HS-27A (cell line): ENCODE results near the gene LCN1.

ENCODE experiments used
- DNase-seq: peaks from one replicate; pipeline ENCODE4 v3.0.0-alpha.2; 2012; ENCODE audit warnings: low read depth, missing footprints

The LCN1 gene

DNA sequence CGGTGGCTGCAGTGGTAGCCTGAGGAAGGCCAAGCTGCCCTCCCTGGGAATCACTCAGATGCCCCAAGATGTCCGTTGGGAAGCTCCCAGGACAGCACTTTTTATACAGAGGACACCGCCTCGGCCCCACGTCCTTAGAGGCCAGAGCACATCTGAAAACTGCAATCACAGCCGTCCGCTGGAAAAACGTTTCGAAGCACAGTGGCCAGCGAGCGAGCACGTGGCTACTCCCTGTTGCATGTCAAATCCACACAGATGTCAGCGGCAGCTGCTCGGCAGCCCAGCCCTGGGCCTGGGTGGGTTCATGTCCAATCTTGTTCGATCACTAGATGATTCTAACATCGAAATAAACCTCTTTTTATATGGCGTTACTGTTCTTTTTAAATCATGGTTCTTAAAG, 32.7 kb upstream of the LCN1 start:
- no peak for DNase-seq

DNA sequence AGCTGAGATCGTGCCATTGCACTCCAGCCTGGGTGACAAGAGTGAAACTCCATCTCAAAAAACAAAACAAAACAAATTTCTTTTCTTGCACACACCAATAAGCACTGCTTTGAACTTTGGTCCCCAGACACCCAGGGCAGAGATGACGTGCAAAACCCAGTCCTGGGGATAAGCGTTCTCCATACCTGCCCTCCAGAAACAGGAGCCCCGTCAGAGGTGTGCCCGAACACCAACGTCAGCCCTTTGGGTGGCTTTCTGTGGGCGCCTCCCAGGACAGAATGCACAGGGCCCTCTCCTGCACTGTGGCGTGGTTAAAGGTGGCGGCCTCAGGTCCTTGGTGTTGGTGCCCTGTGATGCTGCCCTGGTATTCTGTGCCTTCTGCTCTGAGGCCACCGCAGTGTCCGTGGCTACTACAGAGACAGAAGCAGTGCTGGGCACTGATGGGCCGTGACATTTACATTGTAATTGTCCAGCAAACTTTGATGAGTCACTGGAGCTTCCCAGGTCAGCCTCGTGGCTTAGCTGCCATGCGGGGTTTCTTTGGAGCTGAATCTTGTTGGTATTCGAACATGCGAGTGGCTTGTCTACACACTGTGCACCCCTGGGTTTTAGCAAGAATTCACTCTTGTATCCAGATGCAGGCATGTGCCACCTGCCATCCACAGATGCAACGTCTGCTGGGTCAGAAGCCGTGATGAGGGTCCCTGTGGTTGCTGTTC, 31.9 kb upstream of the LCN1 start:
- DNase-seq, result no peak

DNA sequence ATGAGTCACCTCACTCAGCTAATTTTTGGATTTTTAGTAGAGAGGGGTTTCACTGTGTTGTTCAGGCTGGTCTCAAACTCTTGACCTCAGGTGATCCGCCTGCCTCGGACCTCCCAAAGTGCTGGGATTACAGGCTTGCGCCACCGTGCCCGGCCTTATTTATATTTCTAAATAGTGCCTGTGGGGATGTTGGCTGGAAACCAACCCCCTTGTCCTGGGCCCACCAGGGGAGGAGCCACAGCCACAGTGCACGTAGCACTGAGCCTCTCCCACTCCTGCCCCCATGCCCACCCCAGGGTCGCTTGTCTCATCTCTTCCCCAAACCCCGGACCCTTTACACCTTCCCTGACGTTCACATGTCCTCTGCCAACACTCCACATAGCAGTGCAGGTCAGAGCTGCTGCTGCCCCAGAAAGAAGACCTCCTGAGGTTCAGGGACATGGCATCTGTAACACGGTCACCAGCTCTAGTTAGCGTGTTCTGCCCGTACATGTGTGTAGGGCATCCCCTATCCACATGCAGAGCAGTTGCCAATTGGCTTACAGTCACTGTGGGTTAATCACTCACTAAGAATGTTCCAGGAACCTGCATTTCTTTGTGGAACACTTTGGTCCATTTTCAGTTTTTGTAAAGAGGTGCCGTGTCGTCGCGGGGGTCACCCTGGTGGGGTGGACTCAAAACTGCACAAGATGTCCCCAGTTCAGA, 30.9 kb upstream of the LCN1 start:
- DNase-seq, result no peak

DNA sequence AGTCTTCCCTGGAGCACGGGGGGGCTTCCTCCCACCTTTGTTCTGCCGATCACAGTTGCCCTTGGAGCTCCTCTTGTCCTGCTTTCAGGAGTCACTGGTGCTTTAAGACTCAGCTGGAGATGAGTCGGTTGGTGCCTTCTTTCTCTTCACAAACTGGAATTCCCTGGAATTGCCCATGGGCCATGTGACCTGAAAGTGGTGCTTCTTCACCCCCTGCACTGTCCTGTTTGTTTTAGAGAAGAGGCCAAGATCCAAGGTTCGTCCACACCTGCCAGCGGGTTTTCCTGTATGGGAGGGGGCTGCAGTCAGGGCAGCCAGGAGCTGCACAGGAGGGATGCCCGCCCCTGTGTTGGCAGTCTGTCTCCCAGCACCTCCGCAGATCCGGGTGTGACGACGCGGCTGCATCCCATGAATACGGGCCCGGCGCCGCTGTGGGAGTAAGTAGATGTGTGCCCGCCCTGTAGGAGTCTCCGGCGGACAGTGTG, 30.2 kb upstream of the LCN1 start:
- no peak for DNase-seq

DNA sequence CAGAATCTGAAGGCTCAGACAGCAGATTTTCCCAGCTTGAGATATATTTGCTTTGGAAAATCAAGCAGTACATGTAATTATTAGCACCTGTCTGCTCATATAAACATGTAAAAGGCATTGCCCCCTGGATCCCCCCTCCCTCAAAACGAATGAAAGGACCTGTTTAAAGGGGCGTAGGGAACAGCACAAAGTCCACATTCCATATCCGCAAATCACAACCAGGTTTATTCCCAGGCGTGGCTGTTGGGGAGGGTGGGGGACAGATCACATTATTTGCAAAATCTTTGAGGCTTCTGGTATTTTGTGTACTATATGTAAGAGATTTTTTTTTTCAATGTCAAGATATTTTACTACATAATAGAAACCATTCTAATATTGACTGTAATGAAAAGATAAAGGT, 29.5 kb upstream of the LCN1 start:
- no peak for DNase-seq

DNA sequence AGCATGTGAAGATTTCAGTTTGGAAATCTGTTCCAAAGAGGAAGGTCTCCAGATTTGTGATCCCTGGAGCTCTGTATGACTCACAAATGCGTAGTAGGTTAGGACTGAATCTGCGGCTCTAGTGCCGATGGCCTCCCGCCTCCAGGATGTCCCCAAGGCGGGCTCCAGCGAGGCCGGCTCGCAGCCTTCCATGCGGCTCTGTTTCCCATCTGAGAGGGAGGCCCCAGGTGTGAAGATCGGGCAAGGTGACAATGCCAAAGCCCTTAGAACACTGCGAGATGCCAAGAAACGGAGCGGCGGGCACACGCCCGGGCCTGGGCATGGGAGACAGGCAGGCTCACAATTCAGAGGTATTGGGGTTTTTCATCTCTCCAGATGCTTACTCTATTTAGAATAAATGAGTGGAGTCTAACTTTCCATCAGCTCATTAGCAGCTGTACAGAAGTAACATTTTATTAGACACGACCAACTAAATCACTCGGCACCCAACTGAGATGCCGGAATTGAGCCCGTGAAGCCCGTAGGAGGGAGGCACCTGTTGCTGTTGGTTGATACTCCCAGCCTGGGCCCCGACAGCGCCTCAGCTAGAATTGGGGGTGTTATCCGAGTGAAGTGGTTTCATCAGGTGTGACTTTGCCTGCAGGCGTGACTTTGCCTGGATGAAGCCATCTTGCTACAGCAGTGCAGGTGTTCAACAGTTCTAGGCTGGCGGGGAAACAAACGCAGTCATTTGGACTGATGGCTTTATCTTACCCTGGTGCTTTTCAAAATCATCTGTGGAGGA, 28.2 kb upstream of the LCN1 start:
- no peak for DNase-seq

DNA sequence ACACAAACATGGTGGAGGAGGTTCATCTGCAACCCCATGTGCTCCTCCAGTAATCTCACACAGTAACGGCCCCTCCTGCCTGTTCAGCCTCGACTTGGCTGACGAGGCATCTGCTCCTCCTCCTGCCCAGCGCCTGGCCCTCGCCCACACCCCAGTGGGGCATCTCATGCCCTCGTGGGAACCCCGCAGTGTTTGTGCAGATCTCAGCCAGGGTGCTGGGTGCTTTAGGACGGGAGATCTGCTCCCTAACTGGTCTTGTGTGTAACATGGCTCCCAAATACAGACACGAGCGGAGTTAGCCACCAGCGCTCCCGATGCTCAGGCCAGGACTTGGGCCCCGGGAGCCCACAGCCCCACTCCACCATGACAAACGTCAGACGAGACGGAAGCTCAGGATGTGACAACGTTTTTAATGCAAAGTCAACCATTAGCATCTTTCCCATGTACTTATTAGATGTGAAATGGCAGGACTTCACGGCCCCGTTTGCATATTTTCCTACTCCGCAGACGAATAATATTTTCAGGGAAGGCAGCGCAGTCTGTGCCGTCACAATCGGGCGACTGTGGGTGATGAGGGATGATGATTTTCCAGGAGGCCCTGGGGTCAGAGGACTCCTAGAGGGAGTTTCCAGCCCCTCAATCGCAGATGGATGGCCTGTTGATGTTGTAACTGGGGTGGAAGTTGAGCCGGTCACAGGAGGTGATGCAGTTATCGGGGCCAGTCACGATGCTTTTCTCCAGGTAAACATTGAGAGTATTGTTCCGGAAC, 26.3 kb upstream of the LCN1 start:
- DNase-seq, result no peak

DNA sequence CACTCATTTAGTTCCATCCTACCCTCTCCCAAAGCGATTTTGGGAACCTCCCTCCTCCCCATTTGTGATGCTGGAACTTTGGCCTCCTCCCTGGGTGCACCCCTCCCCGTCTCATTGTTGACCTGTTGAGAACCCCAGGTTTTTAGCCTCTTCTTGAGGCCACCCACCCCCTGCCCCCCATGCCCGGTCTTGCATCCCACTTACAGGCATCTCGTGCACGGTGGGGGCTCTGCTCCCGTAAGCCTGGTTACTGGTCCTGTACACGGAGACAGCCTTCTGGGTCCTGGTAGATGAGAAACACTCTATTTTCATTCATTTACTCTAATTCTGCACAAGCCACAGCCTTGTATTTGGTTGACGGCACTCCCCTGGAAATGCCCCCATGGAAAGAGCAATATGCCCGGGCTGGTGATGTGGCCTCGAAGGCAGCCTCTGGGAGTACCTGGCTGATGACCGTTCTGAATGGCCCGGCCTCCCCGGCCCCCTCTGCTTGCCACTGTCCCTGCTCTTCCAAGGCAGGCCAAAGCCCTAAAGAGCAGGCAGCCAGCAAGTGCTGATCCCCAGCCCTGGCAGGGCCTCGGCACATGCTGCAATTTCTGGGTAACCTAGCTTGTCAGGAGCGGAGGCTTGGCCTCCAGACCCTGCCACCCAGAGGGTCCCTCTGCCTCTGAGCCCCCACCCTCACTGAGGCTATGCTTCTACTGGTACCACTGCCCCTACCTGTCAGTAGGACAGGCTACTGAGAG, 22.7 kb upstream of the LCN1 start:
- no peak for DNase-seq

DNA sequence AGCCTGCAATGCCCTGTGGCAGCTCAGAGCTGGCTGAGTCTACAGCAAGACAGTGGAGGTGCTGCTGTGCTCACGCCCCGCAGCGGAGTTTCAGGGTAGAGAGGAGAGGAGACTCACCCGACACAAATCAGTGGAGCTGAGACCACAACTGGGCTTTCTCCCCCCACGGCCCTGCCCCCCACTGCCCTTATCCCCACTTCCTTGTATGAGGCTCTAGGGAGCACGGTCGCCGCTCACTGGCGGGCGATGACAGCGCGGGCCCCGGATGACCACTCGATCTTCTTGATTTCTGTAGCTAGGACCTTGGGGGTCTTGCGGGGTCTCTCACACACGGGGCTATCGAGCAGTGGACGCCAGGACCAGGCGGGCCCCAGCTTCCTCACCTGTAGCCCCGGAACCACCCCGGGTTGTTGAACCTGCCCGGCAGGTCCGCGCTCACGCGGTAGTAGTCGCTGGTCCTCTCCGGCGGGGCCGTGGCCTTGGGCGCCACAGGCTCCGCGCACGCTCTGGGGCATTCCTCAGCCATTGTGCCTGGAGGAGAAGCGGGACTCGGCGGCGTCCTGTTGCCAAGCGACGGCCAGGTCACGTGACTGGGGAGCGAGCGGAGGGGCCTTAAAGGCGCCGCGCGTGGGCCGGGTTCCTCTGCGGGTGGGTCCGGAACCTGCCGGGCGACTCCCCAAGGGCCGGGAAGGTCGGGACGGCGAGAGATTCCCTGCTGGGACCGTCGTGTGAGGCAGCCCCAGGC, 21.7 kb upstream of the LCN1 start:
- no peak for DNase-seq

DNA sequence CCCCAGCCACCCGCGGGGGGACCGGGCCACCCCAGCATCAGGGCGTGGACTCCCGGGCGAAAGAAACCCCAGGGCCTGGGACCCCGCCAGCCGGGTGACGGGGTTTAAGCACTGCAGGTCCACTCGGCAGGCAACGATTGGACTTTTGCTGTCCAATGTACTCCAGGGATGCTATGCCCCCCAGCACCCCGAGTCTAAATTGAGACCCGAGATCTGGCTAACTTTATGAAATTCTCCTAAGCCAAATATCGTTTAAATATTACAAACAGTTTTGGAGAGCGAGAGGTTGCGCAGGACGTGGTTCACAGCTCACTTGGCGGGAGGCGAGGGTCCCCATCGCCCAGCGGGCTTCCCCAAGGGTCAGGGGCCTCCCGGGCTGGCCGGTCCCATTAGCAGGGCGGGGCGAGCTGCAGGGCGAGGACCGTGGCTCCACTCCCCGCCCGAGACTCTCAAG, 21.1 kb upstream of the LCN1 start:
- no peak for DNase-seq

DNA sequence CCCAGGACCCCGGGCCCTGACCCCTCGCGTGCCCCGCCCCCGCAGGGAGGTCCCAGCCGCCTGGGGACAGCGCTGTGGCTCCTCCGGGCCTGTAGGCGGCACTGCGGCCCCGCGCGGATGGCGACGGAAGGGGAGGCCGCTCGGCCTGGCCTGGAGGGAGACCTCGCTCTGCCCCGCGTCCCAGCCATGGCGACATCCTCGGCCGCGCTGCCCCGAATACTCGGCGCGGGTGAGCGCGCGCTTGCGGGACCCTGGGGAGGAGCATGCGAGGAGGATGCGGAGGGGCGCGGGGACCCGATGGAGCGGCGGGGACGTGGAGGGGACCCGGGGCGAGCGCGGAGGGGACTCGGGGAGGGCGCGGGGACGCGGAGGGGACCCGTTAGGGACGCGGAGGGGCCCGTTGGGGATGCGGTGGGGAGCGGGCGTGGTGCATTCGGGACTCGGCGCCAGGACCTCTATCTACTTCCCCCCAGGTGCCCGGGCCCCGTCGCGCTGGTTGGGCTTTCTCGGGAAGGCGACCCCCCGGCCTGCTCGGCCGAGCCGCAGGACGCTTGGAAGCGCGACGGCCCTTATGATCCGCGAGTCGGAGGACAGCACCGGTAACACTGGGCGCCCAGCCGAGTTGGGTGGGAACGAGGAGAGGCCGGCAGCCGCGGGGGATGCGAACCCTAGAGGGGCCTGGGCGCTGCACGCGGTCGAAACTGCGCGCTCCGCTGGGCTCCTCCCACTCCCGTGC, 20.5 kb upstream of the LCN1 start, which contains the start of gene MRPS2:
MRPS2 (plus strand) TSS at position 158 of the 736 bp plus-strand sequence; CDS start at position 187, 29 bp downstream.
- DNase-seq, result no peak

DNA sequence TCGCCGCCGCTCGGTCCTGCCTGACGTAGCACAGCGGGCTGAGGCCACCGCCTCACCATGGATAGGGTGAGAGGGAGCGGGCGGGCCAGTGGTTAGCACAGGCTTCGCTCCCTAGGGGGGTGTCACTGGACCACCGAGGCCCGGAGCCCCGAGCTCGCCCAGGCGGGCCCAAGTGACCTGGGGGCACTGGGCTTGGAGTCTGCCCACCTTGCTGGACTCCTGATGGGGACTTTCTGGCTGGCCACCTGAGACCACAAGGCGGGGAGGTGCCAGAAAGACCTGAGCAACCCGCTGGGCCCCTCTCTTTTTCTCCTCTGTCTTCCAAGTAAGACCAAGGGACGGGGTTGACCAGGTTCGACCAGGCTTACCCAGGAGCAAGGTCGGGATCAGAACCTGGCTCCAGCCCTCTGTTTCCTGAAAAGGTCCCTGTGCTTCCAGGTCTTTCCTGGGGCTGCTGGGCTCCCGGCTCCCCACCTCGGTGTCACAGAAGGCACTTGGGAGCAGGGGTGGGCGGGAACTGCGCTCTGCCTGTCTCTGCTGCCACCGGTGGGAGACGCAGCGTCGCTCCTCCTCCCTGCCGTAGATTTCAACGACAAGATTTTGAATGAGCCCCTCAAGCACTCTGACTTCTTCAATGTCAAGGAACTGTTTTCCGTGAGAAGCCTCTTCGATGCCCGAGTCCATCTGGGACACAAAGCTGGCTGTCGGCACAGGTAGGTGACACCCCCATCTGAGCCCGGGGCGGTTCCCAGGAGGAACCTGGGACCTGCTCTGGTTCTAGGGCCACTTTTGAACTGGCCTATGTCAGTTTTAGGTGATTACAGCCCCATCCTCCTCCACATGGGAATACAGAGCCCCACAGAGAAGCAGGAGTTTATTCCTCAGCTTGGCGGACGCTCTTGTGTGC, 19.7 kb upstream of the LCN1 start:
- no peak for DNase-seq

DNA sequence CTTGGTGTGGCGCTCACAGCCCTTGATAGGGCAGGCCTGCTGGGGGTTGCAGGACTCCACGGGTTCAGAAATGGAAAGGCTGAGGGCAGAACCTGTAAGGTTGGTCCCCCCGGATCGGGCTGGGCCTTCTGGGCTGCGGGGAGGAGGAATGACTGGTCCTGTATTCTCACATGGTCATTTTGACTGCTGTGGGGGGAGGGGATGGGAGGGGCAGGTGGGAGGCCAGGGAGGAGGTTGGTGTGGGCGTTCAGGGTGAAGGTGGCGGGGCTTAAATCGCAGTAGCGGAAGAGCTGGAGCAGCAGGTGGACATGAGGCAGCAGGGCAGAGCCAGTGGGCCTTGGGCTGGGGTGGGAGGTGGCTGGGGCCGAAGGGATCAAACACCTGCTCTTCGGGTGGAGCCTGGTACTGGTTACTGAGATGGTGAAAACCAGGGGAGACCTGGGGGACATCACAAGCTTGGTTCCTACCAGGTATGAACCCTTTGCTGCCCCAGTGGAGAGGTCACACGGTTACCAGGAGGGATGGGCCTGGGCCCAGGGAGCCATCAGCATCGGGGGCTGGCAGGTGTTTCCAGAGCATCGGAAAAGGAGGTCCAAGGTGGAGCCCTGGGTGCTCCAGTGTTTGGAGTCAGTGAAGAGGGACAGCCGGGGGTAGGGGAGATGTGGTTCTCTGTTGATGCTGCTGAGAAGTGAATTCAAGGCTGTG, 18.9 kb upstream of the LCN1 start:
- no peak for DNase-seq

DNA sequence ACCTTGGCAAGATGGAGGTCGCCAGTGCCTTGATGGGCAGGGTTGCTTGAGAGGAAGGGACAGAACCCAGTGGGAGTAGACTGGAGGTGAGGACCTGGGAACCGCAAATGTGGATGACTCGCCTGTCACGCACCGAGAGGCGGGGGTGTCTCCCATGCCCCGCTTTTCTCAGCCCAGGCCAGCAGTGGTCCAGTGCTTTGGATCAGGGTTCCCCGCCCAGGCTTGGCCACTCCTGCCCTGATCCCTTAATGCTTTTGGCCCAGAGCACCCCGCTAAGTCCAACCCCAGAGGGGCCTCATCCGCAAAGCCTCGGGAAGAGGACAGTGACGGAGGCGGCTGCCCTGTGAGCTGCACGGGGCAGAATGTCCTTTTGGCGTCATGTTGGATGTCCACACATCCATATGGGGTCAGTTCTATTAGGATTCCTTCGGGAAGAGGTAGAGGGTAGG, 18.3 kb upstream of the LCN1 start:
- no peak for DNase-seq

DNA sequence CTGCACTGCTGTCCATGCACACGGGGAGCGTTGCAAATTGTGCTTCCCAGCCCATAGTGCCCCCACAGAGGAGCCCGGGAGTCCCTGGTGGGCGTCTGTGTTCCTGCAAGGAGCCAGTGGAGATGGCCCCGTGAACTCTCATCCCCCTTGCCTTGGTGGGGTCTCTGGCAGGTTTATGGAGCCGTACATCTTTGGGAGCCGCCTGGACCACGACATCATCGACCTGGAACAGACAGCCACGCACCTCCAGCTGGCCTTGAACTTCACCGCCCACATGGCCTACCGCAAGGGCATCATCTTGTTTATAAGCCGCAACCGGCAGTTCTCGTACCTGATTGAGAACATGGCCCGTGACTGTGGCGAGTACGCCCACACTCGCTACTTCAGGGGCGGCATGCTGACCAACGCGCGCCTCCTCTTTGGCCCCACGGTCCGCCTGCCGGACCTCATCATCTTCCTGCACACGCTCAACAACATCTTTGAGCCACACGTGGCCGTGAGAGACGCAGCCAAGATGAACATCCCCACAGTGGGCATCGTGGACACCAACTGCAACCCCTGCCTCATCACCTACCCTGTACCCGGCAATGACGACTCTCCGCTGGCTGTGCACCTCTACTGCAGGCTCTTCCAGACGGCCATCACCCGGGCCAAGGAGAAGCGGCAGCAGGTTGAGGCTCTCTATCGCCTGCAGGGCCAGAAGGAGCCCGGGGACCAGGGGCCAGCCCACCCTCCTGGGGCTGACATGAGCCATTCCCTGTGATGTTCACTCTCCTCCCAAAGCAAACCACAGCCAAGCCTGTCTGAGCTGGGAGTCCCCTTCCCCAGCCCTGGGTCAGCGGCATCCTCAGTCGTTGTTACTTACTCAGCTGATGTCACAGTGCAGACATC, 17.6 kb upstream of the LCN1 start:
- DNase-seq, result no peak

DNA sequence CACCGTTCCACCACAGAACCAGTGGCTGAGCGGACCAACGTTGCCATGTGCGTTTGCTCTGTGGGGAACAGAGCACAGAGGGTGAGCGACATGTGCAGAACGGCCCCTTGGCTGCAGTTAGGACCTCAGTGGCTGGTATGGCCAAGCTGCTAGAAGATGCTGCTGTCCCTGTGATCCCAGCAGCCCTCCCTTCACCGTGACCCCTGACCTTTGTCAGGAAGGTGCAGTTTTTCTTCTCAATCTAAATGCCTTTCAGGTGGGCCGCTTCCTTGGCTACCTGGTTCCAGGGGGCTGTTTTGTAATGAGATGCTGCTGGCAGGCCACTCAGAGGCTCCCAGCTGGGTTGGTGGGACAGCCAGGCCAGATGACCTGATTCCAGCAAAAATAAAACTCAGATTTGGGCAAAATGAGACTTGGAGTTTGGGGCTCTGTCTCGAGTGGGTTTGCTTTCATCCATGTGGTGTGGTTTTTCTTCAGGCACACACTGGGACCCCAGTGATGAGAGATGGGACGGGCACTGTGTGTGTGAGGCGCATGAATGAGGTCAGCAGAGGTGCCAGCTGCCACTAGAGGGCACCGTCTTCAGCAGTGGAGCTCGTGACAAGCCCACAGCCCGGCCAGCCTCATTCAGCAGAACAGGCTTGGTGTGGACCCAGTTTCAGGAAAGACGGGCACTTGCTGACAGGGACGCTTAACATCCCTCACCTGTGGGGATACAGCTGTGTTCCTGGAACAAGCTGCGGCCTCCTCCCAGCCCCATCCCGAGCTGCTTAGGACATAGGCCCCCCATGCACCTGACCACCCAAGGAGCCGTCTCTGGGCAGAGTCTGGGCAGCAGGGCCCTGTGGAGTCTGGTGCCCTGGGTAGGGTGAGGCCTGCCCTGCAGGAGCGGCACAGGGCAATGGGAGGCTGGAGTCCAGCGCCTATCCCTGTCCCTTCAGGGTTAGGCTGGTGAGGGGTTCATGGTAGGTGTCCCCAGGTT, 16.7 kb upstream of the LCN1 start:
- DNase-seq, result no peak
